Measurements from ENCODE around the gene MRFAP1. TPM values are rescaled to one million over a fixed set of nuclear protein-coding genes. Genes with fewer than 3 reads are reported as not detected.
A peak's percentile ranks its signal among the peaks of the same experiment; 100 is the strongest.

MRFAP1 gene
- total and polyA plus RNA-seq, 8 donors, result 51.9 to 369 (median 186) TPM

GRCh38 chr4:6659897-6660296, 19.4 kb downstream of the MRFAP1 start:
- Histone ChIP-seq H3K4me1 (peaks cover 10 to 28% (median 26%) of the 10 kb centered on the region in 4 donors), H3K27ac (no peak overlapping the region), H3K27me3 (peaks cover 4 to 24% (median 18%) of the 10 kb centered on the region in 3 donors), H3K9me3 (no peaks in the 10 kb centered on the region), H3K4me3 (no peak overlapping the region), H3K36me3 (no peaks in the 10 kb centered on the region)
- 73 to 97% (median 91%) methylated on average over 2 of the region's 2 CpGs for WGBS, 5 donors
- no peak for DNase-seq
- intact Hi-C loops (cut with DNase I; ENCODE audit: low total_unique reads), result no loop called here
- TF ChIP-seq POLR2A (IDR thresholded peaks at IDR 0.05) (no peak), POLR2AphosphoS5 (IDR thresholded peaks at IDR 0.05) (no peak), EP300 (IDR thresholded peaks at IDR 0.05) (no peak)
- TF ChIP-seq, protein P1, sequence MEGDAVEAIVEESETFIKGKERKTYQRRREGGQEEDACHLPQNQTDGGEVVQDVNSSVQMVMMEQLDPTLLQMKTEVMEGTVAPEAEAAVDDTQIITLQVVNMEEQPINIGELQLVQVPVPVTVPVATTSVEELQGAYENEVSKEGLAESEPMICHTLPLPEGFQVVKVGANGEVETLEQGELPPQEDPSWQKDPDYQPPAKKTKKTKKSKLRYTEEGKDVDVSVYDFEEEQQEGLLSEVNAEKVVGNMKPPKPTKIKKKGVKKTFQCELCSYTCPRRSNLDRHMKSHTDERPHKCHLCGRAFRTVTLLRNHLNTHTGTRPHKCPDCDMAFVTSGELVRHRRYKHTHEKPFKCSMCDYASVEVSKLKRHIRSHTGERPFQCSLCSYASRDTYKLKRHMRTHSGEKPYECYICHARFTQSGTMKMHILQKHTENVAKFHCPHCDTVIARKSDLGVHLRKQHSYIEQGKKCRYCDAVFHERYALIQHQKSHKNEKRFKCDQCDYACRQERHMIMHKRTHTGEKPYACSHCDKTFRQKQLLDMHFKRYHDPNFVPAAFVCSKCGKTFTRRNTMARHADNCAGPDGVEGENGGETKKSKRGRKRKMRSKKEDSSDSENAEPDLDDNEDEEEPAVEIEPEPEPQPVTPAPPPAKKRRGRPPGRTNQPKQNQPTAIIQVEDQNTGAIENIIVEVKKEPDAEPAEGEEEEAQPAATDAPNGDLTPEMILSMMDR (IDR thresholded peaks at IDR 0.05), result no peak

DNA sequence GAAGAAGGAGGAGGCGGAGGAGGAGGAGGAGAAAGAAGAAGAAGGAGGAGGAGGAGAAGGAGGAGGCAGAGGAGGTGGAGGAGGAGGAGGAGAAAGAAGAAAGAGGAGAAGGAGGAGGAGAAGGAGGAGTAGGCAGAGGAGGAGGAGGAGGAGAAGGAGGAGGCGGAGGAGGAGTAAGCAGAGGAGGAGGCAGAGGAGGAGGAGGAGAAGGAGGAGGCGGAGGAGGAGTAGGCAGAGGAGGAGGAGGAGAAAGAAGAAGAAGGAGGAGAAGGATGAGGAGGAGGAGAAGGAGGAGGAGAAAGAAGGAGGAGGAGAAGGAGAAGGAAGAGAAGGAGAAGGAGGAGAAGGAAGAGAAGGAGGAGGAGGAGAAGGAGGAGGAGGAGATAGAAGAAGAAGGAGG, 19.9 kb downstream of the MRFAP1 start:
- intact Hi-C loops (cut with DNase I; ENCODE audit: low total_unique reads), result no loop called here
- no peak overlapping the region for H3K4me3 ChIP-seq
- peaks cover 10 to 30% (median 26%) of the 10 kb centered on the region in 4 donors for H3K4me1 ChIP-seq
- H3K36me3 ChIP-seq, result no peaks in the 10 kb centered on the region
- TF ChIP-seq POLR2A (IDR thresholded peaks at IDR 0.05), result no peak
- TF ChIP-seq POLR2AphosphoS5 (IDR thresholded peaks at IDR 0.05), result no peak
- TF ChIP-seq, protein P1 (IDR thresholded peaks at IDR 0.05), result no peak
- TF ChIP-seq EP300 (IDR thresholded peaks at IDR 0.05), result no peak
- WGBS, 5 donors, result 91 to 99% (median 96%) methylated on average over 3 of the region's 3 CpGs
- no peaks in the 10 kb centered on the region for H3K9me3 ChIP-seq
- no peak overlapping the region for H3K27ac ChIP-seq
- DNase-seq, result no peak
- H3K27me3 ChIP-seq, result peaks cover 4 to 29% (median 19%) of the 10 kb centered on the region in 3 donors

GRCh38 chr4:6662591-6662990, 22.1 kb downstream of the MRFAP1 start:
- 88 to 98% (median 97%) methylated on average over 3 of the region's 3 CpGs for WGBS, 5 donors
- no peak for DNase-seq
- peaks cover 4 to 29% (median 24%) of the 10 kb centered on the region in 3 donors for H3K27me3 ChIP-seq
- no peak overlapping the region for H3K4me3 ChIP-seq
- intact Hi-C loops (cut with DNase I; ENCODE audit: low total_unique reads), result no loop called here
- no peak overlapping the region for H3K27ac ChIP-seq
- H3K36me3 ChIP-seq, result no peaks in the 10 kb centered on the region
- no peaks in the 10 kb centered on the region for H3K9me3 ChIP-seq
- TF ChIP-seq POLR2AphosphoS5 (IDR thresholded peaks at IDR 0.05) (no peak), EP300 (IDR thresholded peaks at IDR 0.05) (no peak), POLR2A (IDR thresholded peaks at IDR 0.05) (no peak)
- TF ChIP-seq, protein P1 (IDR thresholded peaks at IDR 0.05), result no peak
- H3K4me1 ChIP-seq, result peaks cover 10 to 30% (median 26%) of the 10 kb centered on the region in 4 donors

DNA sequence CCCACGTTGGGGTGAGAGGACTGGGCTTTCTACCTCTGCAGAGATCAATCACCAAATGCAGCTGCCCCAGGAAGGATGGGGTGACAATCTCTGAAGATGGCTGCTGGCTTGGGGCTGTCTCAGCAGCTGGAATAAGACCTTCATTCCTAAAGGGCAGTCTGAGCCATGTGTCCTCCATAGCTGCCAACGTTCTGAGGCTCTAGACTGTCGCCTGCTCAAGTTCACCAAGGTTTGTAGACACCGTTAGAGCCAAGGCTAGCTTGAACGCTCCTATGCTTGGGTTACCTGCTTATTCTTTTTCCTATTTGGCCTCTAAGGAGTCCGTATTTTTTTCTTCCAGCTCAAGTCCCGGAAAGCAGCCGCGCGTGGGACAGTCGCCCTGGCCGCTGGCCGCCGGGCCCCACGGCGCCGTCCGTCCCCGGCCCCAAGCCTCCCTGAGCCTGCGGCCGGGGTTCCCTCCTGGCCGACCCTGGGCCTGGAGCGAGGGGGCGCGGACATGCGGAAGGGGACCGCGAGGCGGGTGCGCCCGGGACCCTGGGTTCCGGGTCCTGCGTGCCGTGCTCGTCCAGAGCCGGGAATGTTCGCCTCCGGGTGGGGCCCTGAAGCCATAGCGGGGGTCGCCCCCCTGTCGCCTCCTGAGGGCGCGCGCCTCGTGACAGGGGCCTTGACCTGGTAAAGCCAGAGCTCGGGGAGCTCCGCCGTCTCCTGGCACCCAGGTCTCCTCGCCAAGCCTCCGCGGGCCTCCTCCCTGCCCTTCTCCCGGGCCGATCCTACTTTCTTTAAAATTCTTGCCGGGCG, 23.3 kb downstream of the MRFAP1 start:
- TF ChIP-seq EP300 (IDR thresholded peaks at IDR 0.05), result no peak
- TF ChIP-seq, protein P1 (IDR thresholded peaks at IDR 0.05), result no peak
- no peak for TF ChIP-seq POLR2A (IDR thresholded peaks at IDR 0.05)
- no peak for TF ChIP-seq POLR2AphosphoS5 (IDR thresholded peaks at IDR 0.05)
- no peaks in the 10 kb centered on the region for H3K9me3 ChIP-seq
- no peaks in the 10 kb centered on the region for H3K36me3 ChIP-seq
- 12 to 20% (median 14%) methylated on average over 31 to 55 of the region's 55 CpGs for WGBS, 5 donors
- no peak overlapping the region for H3K27ac ChIP-seq
- peak overlapping the region; percentile 31 to 44 (median 42) for H3K4me3 ChIP-seq
- peaks cover 4 to 25% (median 24%) of the 10 kb centered on the region in 3 donors for H3K27me3 ChIP-seq
- peaks cover 10 to 24% (median 20%) of the 10 kb centered on the region in 4 donors for H3K4me1 ChIP-seq
- intact Hi-C loops (cut with DNase I; ENCODE audit: low total_unique reads), result no loop called here
- no peak for DNase-seq

Measured in stomach (tissue), 9 donors.